GM12878 (cell line): ENCODE results near the gene EAF2. TPM values are rescaled to one million over a fixed set of nuclear protein-coding genes. Genes with fewer than 3 reads are reported as not detected.

ENCODE experiments used
- ATAC-seq: fragments of 200-7000 bp; cut with Tn5 transposase; 3 replicates; pipeline ENCODE4 v1.9.1; 2020; ENCODE audit warnings: mild to moderate bottlenecking, moderate library complexity
- BruUV-seq: library from RNA; stranded (reverse); fragments of 400-500 nt; replicated peaks from 2 replicates; lab custom pipeline; 2021; lab: Mats Ljungman, UMichigan
- CTCF ChIA-PET: fragments of 300-600 bp; sonication (Branson Sonifier 250); formaldehyde crosslinking; extraction: SDS; loops from one replicate; lab custom pipeline; 2021; ENCODE audit warnings: inconsistent platforms; lab: Yijun Ruan, JAX
- POLR2A ChIA-PET: fragments of 350-600 bp; formaldehyde crosslinking; extraction: SDS; loops from one replicate; lab custom pipeline; 2021; ENCODE audit warnings: inconsistent platforms; lab: Charles Lee
- RAD21 ChIA-PET: fragments of 300-600 bp; sonication (Branson Sonifier 250); formaldehyde crosslinking; loops from one replicate; lab custom pipeline; 2023; ENCODE audit warnings: antibody characterized with exemption; ENCODE audit not compliant: unreplicated experiment; lab: Charles Lee
- SMC1A ChIA-PET: fragments of 300-600 bp; sonication (Branson Sonifier 250); formaldehyde crosslinking; loops from one replicate; lab custom pipeline; 2023; ENCODE audit not compliant: unreplicated experiment, uncharacterized antibody; lab: Charles Lee
- DNase-seq: peaks from one replicate; pipeline ENCODE4 v3.0.0-alpha.2; 2011; ENCODE audit warnings: low read depth, low spot score
- FAIRE-seq: peaks from 3 replicates; lab custom pipeline; 2011; peaks lifted over from hg19 to GRCh38; lab: Jason Lieb, UNC
- H2AFZ ChIP-seq: 2 replicates; pipeline ENCODE4 v1.6.0; 2011; ENCODE audit warnings: low read depth, low read length, control low read depth; ENCODE audit not compliant: control insufficient read depth
- H3K27ac ChIP-seq: 2 replicates; pipeline ENCODE4 v1.5.1; 2011; ENCODE audit warnings: control low read depth; ENCODE audit not compliant: control insufficient read depth, insufficient read depth
- H3K27me3 ChIP-seq, 2 experiments: replicated peaks in 1 of 2; 2 replicates each; pipeline versions ENCODE4 v1.6.0 to v1.6.1; 2011; ENCODE audit warnings: low read length in 1 of 2; ENCODE audit not compliant: control insufficient read depth in 2 of 2, insufficient read depth in 2 of 2
- H3K36me3 ChIP-seq, 2 experiments: 2 replicates each; pipeline ENCODE4 v1.5.1; 2011; ENCODE audit warnings: low read length in 1 of 2; ENCODE audit not compliant: control insufficient read depth in 2 of 2, insufficient read depth in 2 of 2
- H3K4me1 ChIP-seq: 2 replicates; pipeline ENCODE4 v1.6.1; 2011; ENCODE audit warnings: mild to moderate bottlenecking, low read length, moderate library complexity, mixed read lengths; ENCODE audit not compliant: control insufficient read depth, insufficient read depth
- H3K4me2 ChIP-seq: 2 replicates; pipeline ENCODE4 v1.6.0; 2011; ENCODE audit warnings: control low read depth; ENCODE audit not compliant: control insufficient read depth, insufficient read depth
- H3K4me3 ChIP-seq: fragments of 200-600 bp; sonication (generic); 2 replicates; pipeline ENCODE4 v1.5.1; 2016
- H3K79me2 ChIP-seq: 2 replicates; pipeline ENCODE4 v1.6.0; 2011; ENCODE audit warnings: low read length; ENCODE audit not compliant: control insufficient read depth, insufficient read depth
- H3K9ac ChIP-seq: 2 replicates; pipeline ENCODE4 v1.8.0; 2011; ENCODE audit warnings: low read length, control low read depth, mixed read lengths; ENCODE audit not compliant: control insufficient read depth, insufficient read depth
- H3K9me3 ChIP-seq: replicated peaks from 3 replicates; pipeline ENCODE4 v1.5.1; 2011; ENCODE audit warnings: mild to moderate bottlenecking, low read length; ENCODE audit not compliant: control insufficient read depth, insufficient read depth
- H4K20me1 ChIP-seq: 2 replicates; pipeline ENCODE4 v1.6.0; 2011; ENCODE audit not compliant: control insufficient read depth, insufficient read depth
- ATF2 ChIP-seq: IDR thresholded peaks from 2 replicates; pipeline ENCODE4 v1.6.1; 2012; ENCODE audit warnings: low read length, inconsistent platforms
- BRCA1 ChIP-seq: IDR thresholded peaks from 2 replicates; pipeline ENCODE4 v1.6.1; 2011; ENCODE audit warnings: low read depth, low read length, improper control_type of control experiment
- DPF2 ChIP-seq: fragments of 450-650 bp; IDR thresholded peaks from 2 replicates; pipeline ENCODE4 v1.6.1; 2017; ENCODE audit warnings: mild to moderate bottlenecking
- EGR1 ChIP-seq, 2 experiments: IDR thresholded peaks; 1 replicate in 1 of 2; 2 replicates in 1 of 2; pipeline ENCODE4 v1.6.1; 2011 to 2012; ENCODE audit warnings: low read depth in 2 of 2, low read length in 2 of 2, borderline replicate concordance in 1 of 2, mild to moderate bottlenecking in 1 of 2, moderate library complexity in 1 of 2
- ELK1 ChIP-seq: IDR thresholded peaks from 2 replicates; pipeline ENCODE4 v1.6.1; 2012; ENCODE audit warnings: low read depth, low read length, improper control_type of control experiment
- IKZF1 ChIP-seq: fragments of 450-650 bp; conservative IDR thresholded peaks from 2 replicates; pipeline ENCODE4 v1.6.1; 2017; ENCODE audit warnings: antibody characterized with exemption, mild to moderate bottlenecking
- IKZF2 ChIP-seq, 2 experiments: fragments of 450-650 bp; IDR thresholded peaks; 2 replicates each; pipeline ENCODE4 v1.6.1; 2017; ENCODE audit warnings: mild to moderate bottlenecking in 2 of 2, moderate library complexity in 2 of 2
- IRF4 ChIP-seq: IDR thresholded peaks from 2 replicates; pipeline ENCODE4 v1.6.1; 2011; ENCODE audit warnings: low read depth, low read length
- PAX5 ChIP-seq: IDR thresholded peaks from 2 replicates; pipeline ENCODE4 v1.6.1; 2011; ENCODE audit warnings: low read depth, low read length, borderline replicate concordance
- POLR2A ChIP-seq: IDR thresholded peaks from 2 replicates; pipeline ENCODE4 v1.6.1; 2011; ENCODE audit warnings: low read depth, mild to moderate bottlenecking, low read length
- RAD51 ChIP-seq: fragments of 450-650 bp; IDR thresholded peaks from 2 replicates; pipeline ENCODE4 v1.6.1; 2016; ENCODE audit warnings: moderate library complexity, mild to moderate bottlenecking, inconsistent platforms
- STAT3 ChIP-seq: IDR thresholded peaks from 2 replicates; pipeline ENCODE4 v1.6.1; 2011; ENCODE audit warnings: low read depth, low read length, improper control_type of control experiment
- SUPT20H ChIP-seq: IDR thresholded peaks from 2 replicates; pipeline ENCODE4 v1.6.1; 2011; ENCODE audit warnings: low read depth, mild to moderate bottlenecking, low read length, moderate library complexity, borderline replicate concordance; ENCODE audit not compliant: control insufficient read depth
- TBL1XR1 ChIP-seq: IDR thresholded peaks from 2 replicates; pipeline ENCODE4 v1.6.1; 2012; ENCODE audit warnings: low read depth, low read length, improper control_type of control experiment
- TCF3 ChIP-seq: IDR thresholded peaks from 2 replicates; pipeline ENCODE4 v1.6.1; 2012; ENCODE audit warnings: low read depth, mild to moderate bottlenecking, low read length, borderline replicate concordance; ENCODE audit not compliant: insufficient read depth
- YY1 ChIP-seq: IDR thresholded peaks from 2 replicates; pipeline ENCODE4 v1.6.1; 2011; ENCODE audit warnings: low read depth, mild to moderate bottlenecking, low read length
- ZNF274 ChIP-seq: IDR thresholded peaks from one replicate; pipeline ENCODE4 v1.8.0; 2011; ENCODE audit not compliant: insufficient read length, insufficient read depth
- ZNF592 ChIP-seq: fragments of 450-650 bp; IDR thresholded peaks from 2 replicates; pipeline ENCODE4 v1.6.1; 2017; ENCODE audit warnings: mild to moderate bottlenecking, moderate library complexity
- WGBS: methylation state at CpG from one replicate; pipeline ENCODE4 v1.1.6; 2016; ENCODE audit warnings: low lambda C conversion rate; ENCODE audit not compliant: insufficient replicate concordance, insufficient coverage; ENCODE audit errors: missing lambda C conversion rate; 5-methylcytosine and 5-hydroxymethylcytosine counted together
- in situ Hi-C: fragments of 300-500 bp; cut with MboI; formaldehyde crosslinking; loops from 9 replicates; pipeline ENCODE4 v1.14.3; 2018; ENCODE audit warnings: mixed read lengths
- intact Hi-C: fragments of 100-400 bp; cut with micrococcal nuclease; formaldehyde crosslinking; loops from one replicate; pipeline ENCODE4 v1.14.2; 2022; ENCODE audit not compliant: unreplicated experiment
- polyA plus RNA-seq, 11 experiments: library from polyadenylated mRNA; depleted of rRNA in 4 of 11; unstranded in 6 of 11; stranded (reverse) in 5 of 11; fragments of >200 nt; fragmentation: Nextera tagmentation in 4 of 11; fragmentation: Illumina TruSeq in 1 of 11; extraction: Ambion mirVana in 4 of 11; extraction: Trizol in 1 of 11; gene quantifications; 1 replicate in 1 of 11; 2 replicates in 10 of 11; pipeline versions ENCODE4 v1.2.1 to v1.2.3, GENCODE V29; 2011 to 2016; ENCODE audit warnings: inconsistent platforms in 2 of 11, missing spikeins in 2 of 11, low read depth in 1 of 11
- total RNA-seq, 4 experiments: library from RNA; depleted of rRNA in 3 of 4; stranded (reverse); fragments of >200 nt in 3 of 4; fragmentation: Illumina TruSeq in 1 of 4; extraction: Trizol in 1 of 4; gene quantifications; 2 replicates each; pipeline versions ENCODE4 v1.2.1 to v1.2.3, GENCODE V29; 2013 to 2021

EAF2 gene
- total and polyA plus RNA-seq, 10 of the 15 experiments (the other 5 are each of a cell fraction or from before 2014, with no cell fraction given) = 47.3 to 193 (median 72.2) TPM

- Histone ChIP-seq H3K9me3 (no peaks in the 10 kb centered on the region), H3K79me2 (no peaks in the 10 kb centered on the region), H4K20me1 (no peaks in the 10 kb centered on the region), H3K9ac (no peak overlapping the region), H3K27me3 (no peaks in the 10 kb centered on the region), H3K4me1 (no peaks in the 10 kb centered on the region), H3K4me2 (no peak overlapping the region), H2AFZ (no peak overlapping the region), H3K27ac (no peak overlapping the region), H3K4me3 (no peak overlapping the region), H3K36me3 (peaks cover 3 to 18% of the 10 kb centered on the region in 2 experiments)
- no peak for ATAC-seq
- intact Hi-C loops = no loop called here
- ChIA-PET CTCF (interaction anchor here (0.9 to 1.1 kb wide), 2 partner anchors 9 to 71 kb away, joined by 3 read pairs; no protein-coding TSS in a partner anchor), SMC1A (interaction anchor here (1.2 kb wide), 1 partner anchor 10 kb away, joined by 3 read pairs; no protein-coding TSS in a partner anchor), RAD21 (no interaction called here), POLR2A (no interaction called here)
- in situ Hi-C loops = no loop called here
- no TSS peak for BruUV-seq
- WGBS = 100% methylated on average over 3 of the region's 3 CpGs
- no peak for DNase-seq
- no peak for TF ChIP-seq TBL1XR1
- no peak for TF ChIP-seq ELK1
- TF ChIP-seq ATF2 = no peak
- no peak for TF ChIP-seq PAX5
- no peak for TF ChIP-seq SUPT20H
- no peak for TF ChIP-seq IKZF2 (IDR thresholded peaks at IDR 0.05)
- TF ChIP-seq STAT3 = no peak
- no peak for TF ChIP-seq DPF2
- no peak for TF ChIP-seq POLR2A
- TF ChIP-seq IRF4 = no peak
- no peak for TF ChIP-seq ZNF274
- TF ChIP-seq IKZF1 = no peak
- TF ChIP-seq ZNF592 = no peak
- no peak for TF ChIP-seq RAD51
- TF ChIP-seq BRCA1 = no peak
- no peak for TF ChIP-seq TCF3
- TF ChIP-seq YY1 = no peak
- TF ChIP-seq EGR1 (IDR thresholded peaks at IDR 0.05; ENCODE audit: borderline replicate concordance in 1 of 2, low read depth in 2 of 2, low read length in 2 of 2) = no peak
- no peak for FAIRE-seq
These were observed 89.7 kb downstream of the EAF2 start for GRCh38 chr3:121924734-121925133.
